ENCODE results near the gene TP53I11.
A peak's percentile ranks its signal among the peaks of the same experiment; 100 is the strongest.

Gene TP53I11

GRCh38 chr11:44912270-44912987 is 38.3 kb downstream of the TP53I11 start:
- DNase-seq, result no peak

- peak; percentile 74 to 88 for DNase-seq
Measured at GRCh38 chr11:44911029-44911814, 39.5 kb downstream of the TP53I11 start.

- no peak for DNase-seq
Measured at GRCh38 chr11:44910591-44910990, 40.1 kb downstream of the TP53I11 start.

GRCh38 chr11:44909557-44909956 is 41.1 kb downstream of the TP53I11 start:
- no peak for DNase-seq

DNA sequence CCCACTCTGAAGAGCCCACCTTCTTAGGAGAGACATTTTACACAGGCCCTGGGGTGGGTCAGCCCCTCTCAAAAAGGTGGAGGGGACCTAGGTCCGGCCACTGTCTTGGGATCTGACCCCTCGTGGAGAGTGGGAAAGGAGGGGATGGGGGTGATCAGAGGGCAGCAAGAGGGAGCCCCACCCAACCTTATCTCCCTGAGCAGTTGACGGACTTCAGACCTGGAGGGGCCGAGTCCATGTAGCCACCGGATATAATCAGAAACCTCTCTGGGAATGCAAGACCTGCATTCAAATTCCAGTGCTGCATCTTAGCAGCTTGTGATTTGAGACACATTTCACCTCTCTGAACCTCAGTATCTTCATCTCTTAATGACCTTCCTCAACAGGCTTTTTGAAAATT is 44.0 kb downstream of the TP53I11 start:
- no peak for DNase-seq

DNA sequence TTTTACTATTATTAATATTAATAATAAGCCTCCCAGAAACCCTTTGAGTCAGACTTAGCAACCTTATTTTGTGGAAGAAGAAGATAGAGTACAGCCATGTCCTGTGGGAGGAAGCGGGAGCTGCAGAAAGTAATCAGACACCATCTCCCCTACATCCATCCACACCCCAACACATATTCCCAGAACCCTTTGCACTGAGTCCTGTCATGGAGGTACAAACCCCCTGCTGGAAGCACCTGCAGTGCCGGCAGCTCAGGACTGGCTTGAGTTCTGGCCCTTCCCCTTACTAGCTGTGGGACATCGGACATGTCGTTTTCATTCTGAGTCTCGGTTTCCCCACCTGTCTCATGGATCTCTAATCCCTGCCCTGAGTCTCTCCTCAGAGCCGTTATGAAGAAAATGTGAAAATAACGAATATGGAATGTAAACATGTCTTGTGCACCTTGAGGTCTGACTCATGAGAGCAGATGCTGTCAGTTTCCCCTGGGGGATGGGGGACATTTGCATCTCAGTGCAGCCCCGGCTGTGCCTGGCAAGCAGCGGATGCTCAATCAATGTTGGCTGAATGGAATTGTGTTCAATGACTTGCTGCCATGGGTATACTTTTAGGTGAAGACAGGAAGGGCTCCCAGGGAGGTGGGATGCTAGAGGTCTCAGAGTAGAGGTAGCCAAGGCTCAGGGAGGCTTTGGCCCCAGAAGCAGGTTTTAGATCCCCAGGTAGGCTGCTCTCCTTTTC is 45.4 kb downstream of the TP53I11 start:
- no peak for DNase-seq

GRCh38 chr11:44904261-44905020 is 46.2 kb downstream of the TP53I11 start:
- peak; percentile 63 to 75 for DNase-seq

- no peak for DNase-seq
Measured at GRCh38 chr11:44903518-44903917, 47.2 kb downstream of the TP53I11 start.

- DNase-seq, result no peak
Measured at GRCh38 chr11:44903035-44903434, 47.6 kb downstream of the TP53I11 start.

- DNase-seq, result no peak
Measured at GRCh38 chr11:44901786-44902185, 48.9 kb downstream of the TP53I11 start.

- no peak for DNase-seq
Measured at GRCh38 chr11:44901120-44901633, 49.5 kb downstream of the TP53I11 start.

DNA sequence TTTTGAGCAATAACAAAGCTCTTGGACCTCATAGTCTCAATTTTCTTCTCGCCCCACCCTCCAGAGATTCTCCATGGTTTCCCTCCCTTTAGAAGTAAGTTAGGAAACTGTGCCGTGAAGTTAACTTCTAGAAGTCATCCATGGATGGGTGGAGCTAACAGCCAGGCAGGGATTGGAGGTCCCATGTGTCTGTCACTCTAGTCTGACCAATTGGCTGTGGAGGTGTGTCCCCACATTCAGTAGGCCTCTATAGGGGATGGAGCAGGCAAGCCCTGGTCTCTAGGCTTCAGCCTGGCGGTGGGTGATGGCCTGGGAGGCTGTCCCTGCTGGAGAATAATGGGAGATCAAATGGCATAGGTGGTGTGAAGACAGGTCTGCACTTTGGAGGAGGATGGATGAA is 50.7 kb downstream of the TP53I11 start:
- no peak for DNase-seq

DNA sequence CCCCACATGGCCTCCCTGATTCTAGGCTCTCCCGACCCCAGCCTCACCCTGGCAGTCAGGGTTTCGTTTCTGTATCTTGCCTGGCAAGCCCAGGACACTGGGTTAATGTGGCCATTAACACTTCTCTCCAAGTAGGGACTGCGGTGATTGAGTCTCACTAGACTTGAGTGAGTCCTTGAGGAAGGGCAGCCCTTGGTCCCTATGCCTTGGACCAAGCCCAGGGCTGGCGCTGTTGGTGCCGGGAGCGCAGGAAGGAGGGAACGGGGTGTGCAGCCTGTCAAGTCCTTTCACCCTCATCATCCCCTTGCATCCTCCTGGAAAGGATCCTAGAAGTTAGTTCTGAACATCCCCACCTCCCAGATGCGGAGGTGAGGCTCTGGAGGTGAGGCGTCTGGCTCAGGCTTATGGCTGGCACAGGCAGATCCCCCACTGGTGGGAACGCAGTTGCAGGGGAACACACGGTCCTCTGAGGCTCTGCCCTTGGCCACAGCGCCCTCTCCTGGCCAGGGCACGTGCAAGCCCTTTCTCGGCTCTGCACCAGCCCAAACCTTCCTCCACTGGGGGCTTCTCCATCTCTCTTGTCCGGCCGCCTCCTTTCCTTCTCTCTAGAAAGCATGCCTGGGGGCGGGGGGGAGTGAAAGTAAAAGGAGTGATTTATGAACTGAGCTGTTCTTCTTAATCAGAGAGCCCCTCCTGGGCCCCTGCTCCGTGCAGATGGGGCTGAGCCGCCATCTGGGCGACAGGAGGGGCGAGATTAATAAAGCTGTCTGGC is 56.7 kb downstream of the TP53I11 start:
- peak; percentile 98 for DNase-seq

DNA sequence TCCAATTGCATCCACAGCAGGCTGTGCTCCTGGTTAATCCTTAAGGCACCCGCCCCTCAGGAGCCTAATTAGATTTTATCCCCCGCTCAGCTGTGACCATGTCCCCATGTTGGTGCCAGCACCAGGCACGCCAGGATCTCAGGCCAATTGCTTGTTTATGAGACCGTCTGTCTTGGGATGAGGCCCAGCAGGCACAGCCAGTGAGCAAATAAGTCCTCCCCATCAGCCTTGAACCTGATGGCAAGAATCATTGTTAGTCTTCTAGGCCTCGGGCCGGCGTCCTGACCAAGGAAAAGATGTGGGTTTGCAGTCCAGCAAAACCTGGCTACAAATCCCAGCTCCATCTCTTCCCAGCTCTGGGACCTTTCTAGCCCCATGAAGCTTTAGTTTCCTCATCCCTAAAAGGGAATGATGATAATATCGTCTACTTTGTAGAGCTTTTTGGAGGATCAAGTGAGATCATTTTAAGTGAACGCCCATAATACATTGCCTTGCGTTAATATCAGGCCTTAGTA is 57.3 kb downstream of the TP53I11 start:
- DNase-seq, result peak; percentile 93 to 99

DNA sequence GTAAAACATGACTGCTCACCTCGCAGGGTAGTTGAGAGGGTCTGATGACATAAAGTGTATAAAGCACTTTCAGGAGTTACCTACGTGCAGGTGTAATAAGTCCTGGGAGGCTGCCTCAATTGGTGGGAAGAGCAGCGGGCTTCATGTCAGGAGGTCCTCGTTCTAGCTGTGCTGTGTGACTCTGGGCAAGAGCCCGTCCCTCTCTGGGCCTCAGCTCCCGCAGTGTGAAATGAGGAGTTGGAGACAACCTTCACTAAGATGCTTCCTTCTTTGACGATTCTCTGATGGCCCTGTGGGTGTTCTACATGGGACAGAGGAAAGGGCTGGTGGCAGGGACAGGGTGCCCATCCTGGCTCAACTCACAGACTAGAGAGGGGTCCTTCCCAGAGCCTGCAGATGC is 57.8 kb downstream of the TP53I11 start:
- no peak for DNase-seq

GRCh38 chr11:44889266-44889665 is 61.4 kb downstream of the TP53I11 start:
- DNase-seq, result no peak

- DNase-seq, result no peak
Measured at GRCh38 chr11:44887636-44888035, 63.0 kb downstream of the TP53I11 start.

- no peak for DNase-seq
Measured at GRCh38 chr11:44886790-44887140, 63.9 kb downstream of the TP53I11 start.

GRCh38 chr11:44885919-44886789 is 64.5 kb downstream of the TP53I11 start:
- no peak for DNase-seq

DNA sequence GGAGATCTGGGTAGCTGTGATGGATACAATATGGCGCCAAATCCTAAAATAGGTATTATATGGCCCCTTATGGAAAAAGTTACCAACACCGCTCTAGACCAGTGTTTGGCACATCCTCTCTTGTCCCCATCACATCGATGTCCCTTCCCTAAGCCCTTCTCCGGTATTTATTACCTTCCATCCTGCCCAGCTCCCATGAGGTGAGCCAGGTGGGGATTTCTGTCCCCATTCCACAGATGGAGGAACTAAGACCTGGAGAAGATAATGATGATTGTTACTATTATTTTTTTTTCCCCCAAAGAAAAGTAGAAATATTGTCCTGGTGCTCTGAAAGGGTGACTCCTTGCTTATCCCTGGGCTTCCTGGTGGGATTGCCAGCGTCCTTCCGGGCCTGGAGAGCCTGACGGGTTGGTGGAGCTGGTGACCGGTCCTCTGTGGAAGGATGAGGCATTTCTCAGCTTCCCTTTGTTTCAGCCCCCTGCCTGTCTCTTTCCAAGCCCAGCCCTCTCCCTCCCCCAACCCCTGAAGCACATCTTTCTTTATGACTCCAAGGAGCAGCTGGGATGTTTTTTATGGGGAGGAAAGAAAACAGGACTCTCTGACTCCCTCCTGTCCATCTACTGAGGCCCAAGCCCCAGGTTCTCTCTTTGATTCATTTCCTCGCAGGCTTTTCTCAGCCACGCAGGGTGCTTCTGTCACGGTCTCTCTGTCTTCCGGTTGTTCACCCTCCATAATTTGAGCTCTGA is 65.4 kb downstream of the TP53I11 start:
- no peak for DNase-seq

Measured in NCI-H524 (cell line).